Limb (tissue), 2 donors: ENCODE measurements around the gene JUNB.

Experiments
- DNase-seq, 2 donors: peaks; one replicate each; pipeline ENCODE4 v3.0.0-alpha.2; 2016; ENCODE audit errors: extremely low spot score in 2 of 2

Gene JUNB

GRCh38 chr19:12840091-12841079 lies 49.1 kb downstream of the JUNB start:
- peak in 1 of 2 donors; percentile 79 for DNase-seq

GRCh38 chr19:12841094-12841493 lies 49.8 kb downstream of the JUNB start:
- peak in 1 of 2 donors; percentile 76 for DNase-seq

- no peak for DNase-seq
Observed at GRCh38 chr19:12842511-12842910, 51.2 kb downstream of the JUNB start.
